Measurements from ENCODE around the gene KY. TPM values are rescaled to one million over a fixed set of nuclear protein-coding genes. Genes with fewer than 3 reads are reported as not detected.

Gene KY
- total and polyA plus RNA-seq, 4 donors: 0.05 to 0.08 TPM; not detected in 2

GRCh38 chr3:134699141-134699711 lies 48.4 kb upstream of the KY start (continued):
- no peak for TF ChIP-seq REST (IDR thresholded peaks at IDR 0.05)

GRCh38 chr3:134697830-134698689 lies 47.2 kb upstream of the KY start:
- DNase-seq (ENCODE audit: low spot score): no peak
- H3K4me3 ChIP-seq (ENCODE audit: low read depth in 1 of 3, low read length in 3 of 3): no peak overlapping the region
- H3K36me3 ChIP-seq (ENCODE audit: control insufficient read depth in 4 of 4, insufficient read depth in 3 of 4, low read depth in 1 of 4, low read length in 3 of 4): no peaks in the 10 kb centered on the region
- H3K27ac ChIP-seq (ENCODE audit: low read depth in 1 of 2, low read length in 2 of 2): no peak overlapping the region
- no peaks in the 10 kb centered on the region for H3K27me3 ChIP-seq (ENCODE audit: control insufficient read depth in 4 of 4, insufficient read depth in 4 of 4, low read length in 3 of 4)
- H3K9ac ChIP-seq (ENCODE audit: low read depth in 1 of 2, low read length in 2 of 2): no peak overlapping the region
- H3K9me3 ChIP-seq (ENCODE audit: control insufficient read depth in 4 of 4, low read length in 3 of 4): no peaks in the 10 kb centered on the region
- TF ChIP-seq ATF3 (IDR thresholded peaks at IDR 0.05) (no peak), FOXA2 (IDR thresholded peaks at IDR 0.05) (no peak)
- no peaks in the 10 kb centered on the region for H3K4me1 ChIP-seq (ENCODE audit: control insufficient read depth in 4 of 4, insufficient read depth in 4 of 4, low read length in 3 of 4)
- WGBS: 80% methylated on average over 11 of the region's 11 CpGs

GRCh38 chr3:134696155-134696554 lies 45.3 kb upstream of the KY start:
- Histone ChIP-seq H3K4me3 (ENCODE audit: low read depth in 1 of 3, low read length in 3 of 3) (no peak overlapping the region), H3K4me1 (ENCODE audit: control insufficient read depth in 4 of 4, insufficient read depth in 4 of 4, low read length in 3 of 4) (no peaks in the 10 kb centered on the region), H3K27ac (ENCODE audit: low read depth in 1 of 2, low read length in 2 of 2) (no peak overlapping the region), H3K9ac (ENCODE audit: low read depth in 1 of 2, low read length in 2 of 2) (no peak overlapping the region), H3K9me3 (ENCODE audit: control insufficient read depth in 4 of 4, low read length in 3 of 4) (no peaks in the 10 kb centered on the region), H3K36me3 (ENCODE audit: control insufficient read depth in 4 of 4, insufficient read depth in 3 of 4, low read depth in 1 of 4, low read length in 3 of 4) (no peaks in the 10 kb centered on the region), H3K27me3 (ENCODE audit: control insufficient read depth in 4 of 4, insufficient read depth in 4 of 4, low read length in 3 of 4) (peaks cover 0 to 2% (median 0%) of the 10 kb centered on the region in 4 donors)
- 95% methylated on average over 4 of the region's 4 CpGs for WGBS
- peak; percentile 8 for DNase-seq (ENCODE audit: low spot score)
- no peak for TF ChIP-seq HNF4G (IDR thresholded peaks at IDR 0.05)
- no peak for TF ChIP-seq YY1 (IDR thresholded peaks at IDR 0.05)
- TF ChIP-seq JUND (IDR thresholded peaks at IDR 0.05): no peak
- TF ChIP-seq HNF4A (conservative IDR thresholded peaks at IDR 0.05): no peak
- TF ChIP-seq RAD21 (IDR thresholded peaks at IDR 0.05): no peak
- TF ChIP-seq ZBTB33 (IDR thresholded peaks at IDR 0.05): no peak
- TF ChIP-seq REST (IDR thresholded peaks at IDR 0.05): no peak
- no peak for TF ChIP-seq FOXA2 (IDR thresholded peaks at IDR 0.05)
- no peak for TF ChIP-seq SP1 (IDR thresholded peaks at IDR 0.05)
- TF ChIP-seq FOXA1 (IDR thresholded peaks at IDR 0.05): no peak
- TF ChIP-seq CTCF (IDR thresholded peaks at IDR 0.05; ENCODE audit: low read depth, low read length, missing input control): no peak

Measured in liver (tissue), 9 donors.